ENCODE results near the gene TSKU.
"Not testable (repeated sequence)": the region's sequence is repeated elsewhere in the genome, so short reads cannot be mapped to it uniquely, and the experiment has no call there.

- TF ChIP-seq CTCF (conservative IDR thresholded peaks at IDR 0.05 in 1 of 2, IDR thresholded peaks at IDR 0.05 in 1 of 2; ENCODE audit: low read depth in 1 of 2, low read length in 2 of 2); EZH2 (IDR thresholded peaks at IDR 0.05; ENCODE audit: low read length, missing control alignments): not testable (repeated sequence)
These were observed 43.8 kb downstream of the TSKU start for GRCh38 chr11:76827005-76827404.
